Activated naive CD8-positive, alpha-beta T cell (primary cell): ENCODE measurements around the gene PILRA.

ENCODE experiments used
- H3K27ac Mint-ChIP-seq: one replicate; pipeline ENCODE4 v1.8.0; 2021; ENCODE audit warnings: mixed read lengths
- H3K27me3 Mint-ChIP-seq: one replicate; pipeline ENCODE4 v1.8.0; 2021; ENCODE audit warnings: mixed read lengths
- H3K36me3 Mint-ChIP-seq: one replicate; pipeline ENCODE4 v1.8.0; 2021; ENCODE audit warnings: mixed read lengths
- H3K4me1 Mint-ChIP-seq: one replicate; pipeline ENCODE4 v1.8.0; 2021; ENCODE audit warnings: low read depth, mixed read lengths
- H3K4me3 Mint-ChIP-seq: one replicate; pipeline ENCODE4 v1.8.0; 2021; ENCODE audit warnings: mild to moderate bottlenecking, mixed read lengths
- H3K9me3 Mint-ChIP-seq: one replicate; pipeline ENCODE4 v1.8.0; 2021; ENCODE audit warnings: low read depth, mixed read lengths

Gene PILRA

GRCh38 chr7:100428967-100429636, 55.8 kb downstream of the PILRA start:
- no peaks in the 10 kb centered on the region for H3K9me3 Mint-ChIP-seq
- no peaks in the 10 kb centered on the region for H3K27me3 Mint-ChIP-seq
- H3K4me3 Mint-ChIP-seq, result peak overlapping the region; percentile 100
- H3K36me3 Mint-ChIP-seq, result peaks cover 8% of the 10 kb centered on the region
- peaks cover 35% of the 10 kb centered on the region for H3K4me1 Mint-ChIP-seq
- peak overlapping the region; percentile 100 for H3K27ac Mint-ChIP-seq

DNA sequence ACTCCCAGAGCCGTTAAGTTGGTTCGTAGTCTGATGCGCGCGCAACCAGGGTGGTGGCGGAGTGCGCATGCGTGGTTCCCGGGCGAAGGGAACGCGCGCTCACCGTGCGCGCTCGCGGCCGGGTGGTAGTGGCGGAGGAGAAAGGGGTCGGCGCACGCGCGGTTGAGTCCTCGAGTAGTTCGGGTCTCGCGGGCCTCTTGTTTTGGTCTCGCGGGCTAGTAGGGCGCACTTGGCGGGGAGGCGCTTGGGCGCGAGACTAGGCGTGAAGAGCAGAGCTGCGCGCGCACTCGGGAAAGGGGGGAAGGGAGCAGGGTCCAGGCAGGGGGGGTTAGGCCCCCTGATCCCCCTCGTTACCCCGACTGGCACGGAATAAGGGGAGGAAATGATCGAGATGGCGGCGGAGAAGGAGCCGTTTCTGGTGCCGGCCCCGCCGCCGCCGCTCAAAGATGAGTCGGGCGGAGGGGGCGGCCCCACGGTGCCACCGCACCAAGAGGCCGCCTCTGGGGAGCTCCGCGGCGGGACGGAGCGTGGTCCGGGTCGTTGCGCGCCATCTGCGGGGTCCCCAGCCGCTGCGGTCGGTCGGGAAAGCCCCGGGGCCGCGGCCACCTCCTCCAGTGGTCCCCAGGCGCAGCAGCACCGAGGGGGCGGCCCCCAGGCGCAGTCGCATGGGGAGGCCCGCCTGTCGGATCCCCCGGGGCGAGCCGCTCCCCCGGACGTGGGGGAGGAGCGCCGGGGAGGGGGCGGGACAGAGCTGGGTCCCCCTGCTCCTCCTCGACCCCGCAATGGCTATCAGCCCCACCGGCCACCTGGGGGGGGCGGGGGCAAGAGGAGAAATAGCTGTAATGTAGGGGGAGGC, 56.6 kb downstream of the PILRA start, which contains the start of gene MEPCE:
Gene MEPCE (plus strand): TSS at position 195 of the 856 bp plus-strand sequence. CDS start 188 bp downstream, at position 383.
- Mint-ChIP-seq H3K4me3 (peak within 1 kb of the TSS; percentile 100), H3K27ac (peak within 1 kb of the TSS; percentile 100), H3K27me3 (no peaks in the 10 kb centered on the region), H3K9me3 (no peaks in the 10 kb centered on the region), H3K36me3 (peaks cover 8% of the 10 kb centered on the region), H3K4me1 (peaks cover 42% of the 10 kb centered on the region)

GRCh38 chr7:100430493-100431285, 57.4 kb downstream of the PILRA start:
- H3K27me3 Mint-ChIP-seq, result no peaks in the 10 kb centered on the region
- peak overlapping the region; percentile 86 for H3K27ac Mint-ChIP-seq
- H3K36me3 Mint-ChIP-seq, result peaks cover 8% of the 10 kb centered on the region
- H3K9me3 Mint-ChIP-seq, result no peaks in the 10 kb centered on the region
- H3K4me1 Mint-ChIP-seq, result peaks cover 46% of the 10 kb centered on the region
- peak overlapping the region; percentile 93 for H3K4me3 Mint-ChIP-seq

- H3K4me1 Mint-ChIP-seq, result peaks cover 46% of the 10 kb centered on the region
- H3K9me3 Mint-ChIP-seq, result no peaks in the 10 kb centered on the region
- peaks cover 8% of the 10 kb centered on the region for H3K36me3 Mint-ChIP-seq
- peak overlapping the region; percentile 92 for H3K27ac Mint-ChIP-seq
- no peaks in the 10 kb centered on the region for H3K27me3 Mint-ChIP-seq
- H3K4me3 Mint-ChIP-seq, result peak overlapping the region; percentile 93
These were observed 58.0 kb downstream of the PILRA start for GRCh38 chr7:100431286-100431735.

DNA sequence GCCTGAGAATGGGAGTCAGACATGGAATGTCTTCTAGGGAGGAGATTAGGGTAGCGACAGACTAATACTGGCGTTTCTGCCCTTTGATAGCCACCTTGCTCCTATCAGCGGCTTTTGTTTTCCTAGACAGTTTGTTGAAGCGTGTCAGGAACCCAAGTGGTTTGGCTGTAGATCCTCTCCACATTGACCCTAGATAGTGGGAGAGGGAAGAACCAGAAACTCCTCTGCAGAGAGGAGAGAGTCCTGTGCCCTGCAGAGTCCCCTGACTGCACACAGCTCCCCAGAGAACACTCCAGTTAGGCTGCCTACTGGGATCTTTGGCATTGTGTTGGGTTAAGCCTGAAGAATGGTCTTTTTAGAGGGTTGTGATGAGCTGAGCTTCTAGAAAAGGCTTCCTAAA, 58.8 kb downstream of the PILRA start:
- no peaks in the 10 kb centered on the region for H3K27me3 Mint-ChIP-seq
- H3K4me3 Mint-ChIP-seq, result peak overlapping the region; percentile 93
- peaks cover 46% of the 10 kb centered on the region for H3K4me1 Mint-ChIP-seq
- H3K9me3 Mint-ChIP-seq, result no peaks in the 10 kb centered on the region
- H3K36me3 Mint-ChIP-seq, result peaks cover 8% of the 10 kb centered on the region
- H3K27ac Mint-ChIP-seq, result peak overlapping the region; percentile 92

- H3K36me3 Mint-ChIP-seq, result peaks cover 8% of the 10 kb centered on the region
- H3K4me3 Mint-ChIP-seq, result peak overlapping the region; percentile 93
- peak overlapping the region; percentile 92 for H3K27ac Mint-ChIP-seq
- H3K4me1 Mint-ChIP-seq, result peaks cover 46% of the 10 kb centered on the region
- no peaks in the 10 kb centered on the region for H3K27me3 Mint-ChIP-seq
- no peaks in the 10 kb centered on the region for H3K9me3 Mint-ChIP-seq
These were observed 59.5 kb downstream of the PILRA start for GRCh38 chr7:100432621-100433275.

GRCh38 chr7:100433276-100433591, 59.9 kb downstream of the PILRA start:
- H3K27ac Mint-ChIP-seq, result peak overlapping the region; percentile 92
- no peaks in the 10 kb centered on the region for H3K27me3 Mint-ChIP-seq
- peaks cover 8% of the 10 kb centered on the region for H3K36me3 Mint-ChIP-seq
- peaks cover 43% of the 10 kb centered on the region for H3K4me1 Mint-ChIP-seq
- no peaks in the 10 kb centered on the region for H3K9me3 Mint-ChIP-seq
- peak overlapping the region; percentile 93 for H3K4me3 Mint-ChIP-seq

GRCh38 chr7:100433592-100434296, 60.5 kb downstream of the PILRA start:
- H3K36me3 Mint-ChIP-seq, result peaks cover 8% of the 10 kb centered on the region
- H3K9me3 Mint-ChIP-seq, result no peaks in the 10 kb centered on the region
- H3K27me3 Mint-ChIP-seq, result no peaks in the 10 kb centered on the region
- H3K27ac Mint-ChIP-seq, result peak overlapping the region; percentile 92
- H3K4me3 Mint-ChIP-seq, result peak overlapping the region; percentile 93
- H3K4me1 Mint-ChIP-seq, result peaks cover 43% of the 10 kb centered on the region

GRCh38 chr7:100434297-100435144, 61.2 kb downstream of the PILRA start:
- Mint-ChIP-seq H3K27me3 (no peaks in the 10 kb centered on the region), H3K36me3 (peaks cover 8% of the 10 kb centered on the region), H3K4me3 (peak overlapping the region; percentile 93), H3K27ac (peak overlapping the region; percentile 92), H3K4me1 (peaks cover 41% of the 10 kb centered on the region), H3K9me3 (no peaks in the 10 kb centered on the region)

- Mint-ChIP-seq H3K4me3 (peak overlapping the region; percentile 93), H3K4me1 (peaks cover 41% of the 10 kb centered on the region), H3K36me3 (peaks cover 8% of the 10 kb centered on the region), H3K9me3 (no peaks in the 10 kb centered on the region), H3K27me3 (no peaks in the 10 kb centered on the region), H3K27ac (peak overlapping the region; percentile 92)
These were observed 62.4 kb downstream of the PILRA start for GRCh38 chr7:100435401-100436304.

- Mint-ChIP-seq H3K36me3 (peaks cover 5% of the 10 kb centered on the region), H3K4me3 (no peak overlapping the region), H3K4me1 (peaks cover 29% of the 10 kb centered on the region), H3K27me3 (no peaks in the 10 kb centered on the region), H3K9me3 (no peaks in the 10 kb centered on the region), H3K27ac (peak overlapping the region; percentile 58)
These were observed 64.1 kb downstream of the PILRA start for GRCh38 chr7:100437150-100438100.

DNA sequence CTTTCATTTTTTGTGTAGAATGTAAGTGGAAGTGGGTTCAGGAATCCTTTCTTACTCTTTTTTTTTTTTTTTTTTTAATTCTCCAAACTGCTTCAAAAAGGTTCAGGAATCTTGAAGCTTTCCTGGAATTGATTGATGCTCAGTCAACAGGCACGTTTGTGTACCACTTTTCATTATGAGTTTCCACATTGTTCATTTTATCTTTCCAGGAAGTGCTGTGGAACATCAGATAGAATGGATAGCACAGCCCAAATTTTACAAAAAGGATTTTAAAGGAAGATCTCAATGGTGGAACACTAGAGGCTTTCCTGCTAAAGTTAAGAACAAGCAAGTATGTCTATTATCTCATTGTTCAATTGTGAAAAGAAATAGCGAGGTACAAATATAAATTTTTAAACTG, 64.9 kb downstream of the PILRA start:
- peaks cover 21% of the 10 kb centered on the region for H3K4me1 Mint-ChIP-seq
- peak overlapping the region; percentile 53 for H3K4me3 Mint-ChIP-seq
- no peaks in the 10 kb centered on the region for H3K27me3 Mint-ChIP-seq
- peak overlapping the region; percentile 64 for H3K27ac Mint-ChIP-seq
- no peaks in the 10 kb centered on the region for H3K9me3 Mint-ChIP-seq
- H3K36me3 Mint-ChIP-seq, result peaks cover 4% of the 10 kb centered on the region
